IPS DF 19.7 (cell line): ENCODE data around the gene DYSF.

Experiments used
- DNase-seq: peaks from one replicate; pipeline ENCODE4 v3.0.0-alpha.2; 2013; ENCODE audit warnings: low read depth, low spot score

DYSF gene

GRCh38 chr2:71706121-71706520, 252.8 kb downstream of the DYSF start:
- no peak for DNase-seq

DNA sequence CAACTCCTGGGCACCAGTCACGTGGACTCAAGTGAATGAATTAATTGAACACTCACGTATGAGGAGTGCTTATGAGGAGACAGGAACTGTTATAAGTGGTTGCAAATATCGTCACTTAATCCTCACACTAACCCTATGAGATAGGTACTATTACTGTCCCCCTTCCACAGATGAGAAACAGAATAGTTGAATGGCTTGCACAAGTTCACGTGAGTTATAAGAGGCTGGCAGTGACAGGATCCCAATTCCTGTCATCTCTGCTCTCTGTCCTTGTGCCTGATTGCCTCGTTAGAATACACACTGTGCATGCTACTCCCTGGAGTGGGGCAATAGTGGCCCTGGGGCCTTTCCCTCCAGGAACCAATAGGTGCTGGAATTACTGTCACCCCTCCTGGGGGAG, 253.5 kb downstream of the DYSF start:
- no peak for DNase-seq

DNA sequence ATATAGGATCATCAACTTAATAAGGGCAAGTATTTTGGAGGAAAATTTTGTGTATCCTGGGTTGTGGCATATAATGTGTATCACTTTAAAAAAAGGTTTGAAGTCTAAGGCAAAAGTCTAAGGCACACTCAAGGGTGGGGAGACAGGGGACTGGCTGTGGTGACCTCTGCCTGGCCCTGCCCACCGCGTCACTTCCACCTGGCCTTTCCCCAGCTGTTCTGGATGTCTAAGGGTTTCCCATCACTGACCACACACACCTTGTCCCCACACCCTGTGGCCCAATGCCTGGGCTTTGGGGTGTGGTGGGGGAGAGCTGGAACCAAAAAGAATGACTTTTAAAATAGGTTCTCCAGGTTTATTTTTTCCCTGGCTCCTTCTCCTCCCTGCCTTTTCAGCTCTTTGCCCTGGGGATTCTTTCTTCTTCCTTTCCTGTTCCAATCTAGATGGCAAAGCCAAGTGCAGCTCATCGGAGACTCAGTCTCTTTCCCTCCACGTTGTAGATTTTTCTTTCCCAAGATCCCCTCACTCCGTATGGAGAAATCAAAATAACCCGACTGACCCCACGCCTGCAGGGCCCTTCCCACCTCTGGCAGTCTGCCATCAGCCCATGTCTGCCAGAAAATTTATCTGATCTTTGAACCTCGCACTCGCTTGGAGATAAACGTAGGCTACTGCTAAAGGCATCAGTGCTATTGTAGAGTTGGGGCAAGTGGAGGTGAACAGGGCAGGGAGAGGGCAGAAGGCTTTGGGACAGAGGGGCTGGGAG, 257.2 kb downstream of the DYSF start:
- no peak for DNase-seq

- DNase-seq, result no peak
These were observed 257.9 kb downstream of the DYSF start for GRCh38 chr2:71711133-71711855.

- DNase-seq, result no peak
These were observed 258.9 kb downstream of the DYSF start for GRCh38 chr2:71712158-71712818.

- DNase-seq, result no peak
These were observed 260.5 kb downstream of the DYSF start for GRCh38 chr2:71713581-71714580.

DNA sequence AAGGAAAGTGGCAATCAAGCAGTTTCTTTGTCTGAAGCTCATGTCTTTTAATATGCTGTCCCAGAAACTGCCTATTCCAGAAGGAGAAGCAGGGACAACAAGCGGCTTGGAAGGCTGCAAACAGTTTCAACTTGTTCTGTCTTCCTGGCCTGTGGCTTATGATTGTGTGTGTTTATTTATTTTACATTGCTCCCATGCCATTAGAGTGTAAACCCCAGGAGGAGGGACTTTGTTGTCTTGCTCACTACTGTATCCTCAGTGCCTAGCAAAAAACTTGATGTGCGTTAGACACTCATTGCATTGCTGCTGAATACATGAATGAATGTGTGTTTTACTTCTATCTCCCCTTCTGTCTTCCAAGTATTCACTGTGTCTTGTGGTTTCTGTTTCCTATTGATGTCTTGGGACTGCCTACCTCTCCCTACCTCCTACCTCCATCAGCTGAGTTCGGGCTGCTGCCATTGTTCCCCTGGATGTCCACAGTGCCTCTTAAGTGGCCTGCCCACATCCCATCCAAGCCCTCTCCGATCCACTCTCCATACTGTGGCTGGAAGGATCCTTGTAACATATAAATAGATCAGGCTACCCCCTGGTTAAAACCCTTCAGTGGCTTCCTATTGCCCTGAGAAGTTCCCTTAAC, 261.4 kb downstream of the DYSF start:
- no peak for DNase-seq

GRCh38 chr2:71715241-71715750, 261.9 kb downstream of the DYSF start:
- DNase-seq, result no peak

DNA sequence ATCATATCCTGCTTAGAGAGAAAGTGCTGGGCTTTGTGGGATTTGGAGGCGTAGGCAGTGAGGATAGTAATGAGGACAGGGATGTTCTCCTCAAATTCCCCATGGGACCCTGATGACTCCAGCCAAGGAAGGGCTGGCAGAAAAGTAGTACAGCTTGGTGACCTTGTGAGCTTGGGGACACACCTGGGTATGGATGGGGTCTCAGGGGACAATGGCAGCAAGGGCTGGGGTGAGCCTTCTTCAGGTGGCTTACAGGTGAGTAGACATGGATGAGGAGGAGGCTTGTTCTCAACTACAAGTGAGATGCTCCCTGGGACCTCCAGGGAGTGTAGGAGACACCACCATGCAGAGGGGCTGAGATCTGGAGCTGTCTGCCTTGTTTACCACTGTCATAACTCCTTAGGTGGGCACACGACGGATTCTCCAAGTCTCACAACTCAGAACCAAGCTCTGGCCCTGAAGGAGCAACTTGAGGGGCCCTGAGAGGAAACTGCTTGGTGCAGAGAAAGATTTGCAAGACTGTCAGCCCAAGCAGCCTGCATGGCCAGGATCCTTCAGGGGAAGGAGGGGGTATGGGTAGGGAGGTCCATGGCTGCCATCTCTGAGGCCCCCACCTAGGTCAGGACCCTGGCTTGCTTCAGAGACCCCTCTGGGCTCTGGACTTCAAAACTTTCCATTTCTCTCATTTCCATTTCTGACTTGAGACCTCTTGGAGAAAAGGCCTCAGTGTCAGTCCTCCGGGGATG, 262.8 kb downstream of the DYSF start:
- DNase-seq, result no peak

DNA sequence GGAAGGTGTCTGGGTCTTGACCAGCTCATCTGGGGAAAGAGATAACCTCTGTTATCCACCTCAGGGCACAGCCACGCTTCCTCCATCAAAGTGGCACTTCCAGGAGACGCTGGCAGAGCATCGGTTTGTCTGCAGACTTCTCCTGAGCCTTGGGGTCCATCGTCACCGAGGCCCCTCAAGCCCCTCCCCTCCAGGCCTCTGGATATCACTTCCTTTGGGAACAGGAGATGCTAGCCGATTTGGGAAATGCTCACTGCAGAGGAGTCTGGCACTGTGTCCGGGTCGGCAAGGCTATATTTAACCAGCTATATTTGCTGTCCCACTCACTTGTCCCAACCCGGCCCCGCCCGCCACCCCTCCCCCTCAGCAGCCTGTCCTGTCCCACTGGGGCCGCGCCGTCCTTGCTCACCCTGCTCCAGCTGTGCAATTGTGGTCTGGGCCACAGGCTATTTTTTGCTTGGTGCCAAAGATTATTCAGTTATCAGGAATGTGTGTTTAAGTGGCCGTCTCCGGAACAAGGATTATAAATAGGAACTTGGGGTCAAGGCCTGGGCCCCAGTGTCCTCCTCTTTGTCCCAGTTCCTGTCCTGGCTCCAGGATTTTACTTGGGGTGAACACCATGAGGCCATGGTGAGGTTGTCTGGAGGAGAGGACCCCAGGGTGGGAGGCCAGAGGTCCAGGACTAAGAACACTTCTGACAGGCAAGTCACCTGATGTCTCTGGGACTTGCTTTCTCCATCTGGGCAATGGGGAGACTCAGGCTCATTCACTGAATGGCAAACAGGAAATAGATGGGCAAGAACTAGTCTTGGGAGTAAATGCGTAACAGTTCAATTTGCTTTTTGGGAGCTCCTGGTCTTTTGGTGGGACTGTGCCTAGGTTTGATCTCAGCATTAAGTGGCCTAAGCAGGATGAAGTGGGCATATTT, 263.6 kb downstream of the DYSF start:
- DNase-seq, result no peak

GRCh38 chr2:71718686-71719085, 265.3 kb downstream of the DYSF start:
- DNase-seq, result no peak

DNA sequence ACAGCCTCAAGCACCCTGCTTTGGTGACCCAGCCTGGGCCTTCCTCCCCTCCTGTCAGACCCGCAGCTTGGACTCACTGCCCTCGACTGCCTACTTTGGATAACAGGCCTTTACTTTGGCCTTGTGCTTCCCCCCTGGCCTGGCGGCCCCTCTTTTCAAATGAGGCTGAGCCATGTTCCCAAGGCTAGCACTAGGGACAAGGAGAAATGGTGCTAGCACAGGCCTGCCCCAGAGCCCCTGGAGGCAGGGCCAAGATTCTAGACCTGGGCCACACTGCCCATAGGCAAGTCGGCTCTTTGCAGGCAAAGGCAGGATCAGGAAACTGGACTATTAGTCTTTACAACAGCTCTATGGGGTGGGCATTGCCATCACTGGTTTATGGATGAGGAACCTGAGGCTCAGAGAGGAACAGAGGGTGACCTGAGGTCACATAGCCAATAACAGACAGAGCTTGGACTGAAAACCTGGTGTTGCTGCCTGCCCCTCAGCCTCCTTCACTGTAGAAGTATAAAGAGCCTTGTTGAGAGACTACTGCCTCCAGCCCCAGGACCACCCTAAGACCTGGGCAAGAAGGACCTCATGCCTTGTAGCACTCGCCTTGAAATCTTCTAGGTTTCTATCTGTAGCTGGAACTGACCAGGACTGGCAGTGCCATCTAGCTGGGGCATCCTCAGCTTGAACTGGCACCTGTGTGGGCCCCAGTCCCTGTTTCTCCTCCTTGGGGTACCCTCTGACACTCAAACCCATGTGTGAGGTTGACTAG, 266.3 kb downstream of the DYSF start:
- DNase-seq, result no peak

GRCh38 chr2:71720283-71720560, 266.9 kb downstream of the DYSF start:
- no peak for DNase-seq

DNA sequence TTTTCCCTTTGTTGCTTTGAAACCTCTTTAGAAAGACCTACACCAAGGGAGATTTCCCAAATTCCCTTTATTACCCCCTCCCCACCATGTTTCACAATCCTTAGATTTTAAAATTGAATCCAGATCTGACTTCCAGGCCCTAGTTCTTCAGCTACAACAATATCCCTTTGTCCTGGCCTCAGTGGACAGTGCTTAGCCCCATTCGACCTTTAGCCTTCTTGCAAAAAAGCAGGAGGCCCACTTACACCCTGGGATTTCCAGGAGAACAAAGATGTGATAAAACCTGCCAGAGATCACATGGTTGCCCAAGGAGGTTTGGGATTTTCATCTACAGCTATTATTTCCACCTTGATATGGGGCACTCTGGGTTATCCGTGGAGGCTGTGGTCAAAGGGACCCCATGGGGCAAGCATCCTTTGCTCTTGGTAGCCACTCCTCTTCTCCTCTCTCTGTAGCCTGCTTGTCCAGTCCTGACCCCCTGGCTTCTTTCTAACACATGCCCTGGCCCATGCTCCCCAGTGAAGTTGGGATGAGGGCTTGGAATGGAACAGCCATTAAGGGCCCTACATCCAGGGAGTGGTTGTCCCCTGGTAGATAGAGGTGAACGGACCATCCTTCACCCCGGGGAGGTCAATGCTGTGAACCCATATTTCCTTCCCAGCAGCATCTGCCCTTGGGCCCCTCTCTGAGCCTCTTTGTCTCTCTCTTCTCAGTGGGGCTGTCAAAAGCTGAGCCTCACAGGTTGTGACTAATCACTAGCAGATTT, 267.4 kb downstream of the DYSF start:
- no peak for DNase-seq

GRCh38 chr2:71721362-71721665, 268.0 kb downstream of the DYSF start:
- DNase-seq, result no peak

DNA sequence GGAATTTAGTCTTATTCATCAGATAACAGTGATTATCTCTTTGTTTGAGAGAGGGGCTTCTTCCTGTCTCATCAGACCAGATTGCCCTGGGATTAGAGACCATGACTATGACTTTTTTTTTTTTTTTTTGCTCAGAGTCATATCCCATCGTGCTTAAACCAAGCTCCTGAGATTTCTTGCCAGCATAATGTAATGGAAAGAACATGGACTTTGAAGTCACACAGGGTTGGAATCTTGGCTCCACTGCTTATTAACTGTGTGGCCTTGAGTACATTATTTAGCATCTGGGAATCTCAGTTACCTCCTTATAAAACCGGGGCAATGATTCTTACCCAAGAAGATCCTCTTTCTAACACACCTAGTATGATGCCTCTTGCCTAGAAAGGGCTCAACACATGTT, 268.3 kb downstream of the DYSF start:
- no peak for DNase-seq

DNA sequence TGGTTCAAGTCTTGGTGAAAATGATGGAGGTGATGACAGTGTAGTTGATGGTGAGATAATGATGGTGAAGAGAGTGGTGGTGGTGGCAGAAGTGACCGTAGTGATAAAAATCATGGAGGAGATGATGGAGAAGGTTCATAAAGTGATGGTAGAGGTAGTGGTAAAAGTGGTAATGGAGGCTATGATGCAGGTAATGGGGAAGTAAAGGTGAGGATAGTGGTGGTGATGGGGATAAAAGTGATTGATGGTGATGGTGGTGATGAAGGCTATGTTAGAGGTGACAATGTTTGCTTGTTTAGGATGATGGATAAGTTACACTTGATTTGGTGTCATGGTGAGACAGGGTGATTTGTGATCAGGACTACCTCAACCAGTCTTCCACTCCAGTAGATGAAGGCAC, 268.9 kb downstream of the DYSF start:
- no peak for DNase-seq

- no peak for DNase-seq
These were observed 271.4 kb downstream of the DYSF start for GRCh38 chr2:71724793-71725192.
